ACHN (cell line): ENCODE data around the gene DMPK.
"Not testable (repeated sequence)": the region's sequence is repeated elsewhere in the genome, so short reads cannot be mapped to it uniquely, and the experiment has no call there.

ENCODE experiments used
- DNase-seq: peaks from one replicate; pipeline ENCODE4 v3.0.0-alpha.2; 2015
- in situ Hi-C: cut with HindIII; loops from 2 replicates; pipeline ENCODE4 v1.10.0; 2017; ENCODE audit warnings: low sequenced_read_pairs, low pct_ligation_motif_present, low pct_unique_long_range_greater_than_20kb

DMPK gene

GRCh38 chr19:45728683-45729082 lies 53.6 kb downstream of the DMPK start:
- DNase-seq, in situ Hi-C loops: not testable (repeated sequence)

- in situ Hi-C loops, DNase-seq: not testable (repeated sequence)
Measured at GRCh38 chr19:45720065-45720464, 62.2 kb downstream of the DMPK start.
